BLaER1 treated with 17β-estradiol and CSF1 and Interleukin-3, amounts not matched to agents 10 nM and 100 nM (cell line): Measurements from ENCODE around the gene SZT2.
"Not testable (repeated sequence)": the region's sequence is repeated elsewhere in the genome, so short reads cannot be mapped to it uniquely, and the experiment has no call there.

Experiments used
- H3K27ac ChIP-seq, 11 experiments: shearing (Covaris generic); formaldehyde crosslinking; 2 replicates each; pipeline ENCODE4 v1.8.1; 2022
- H3K27me3 ChIP-seq, 11 experiments: shearing (Covaris generic); formaldehyde crosslinking; 2 replicates each; pipeline ENCODE4 v1.8.1; 2022
- H3K36me3 ChIP-seq, 11 experiments: shearing (Covaris generic); formaldehyde crosslinking; 2 replicates each; pipeline ENCODE4 v1.8.1; 2022
- H3K4me1 ChIP-seq, 10 experiments: shearing (Covaris generic); formaldehyde crosslinking; 2 replicates each; pipeline ENCODE4 v1.8.1; 2022
- H3K4me2 ChIP-seq, 11 experiments: shearing (Covaris generic); formaldehyde crosslinking; 2 replicates each; pipeline ENCODE4 v1.8.1; 2022
- H3K4me3 ChIP-seq, 10 experiments: shearing (Covaris generic); formaldehyde crosslinking; 2 replicates each; pipeline ENCODE4 v1.8.1; 2022
- H3K9ac ChIP-seq, 11 experiments: shearing (Covaris generic); formaldehyde crosslinking; 2 replicates each; pipeline ENCODE4 v1.8.1; 2022
- H3K9me3 ChIP-seq, 11 experiments: shearing (Covaris generic); formaldehyde crosslinking; replicated peaks in 1 of 11; 2 replicates each; pipeline ENCODE4 v1.8.1; 2022
- H4K20me1 ChIP-seq, 11 experiments: shearing (Covaris generic); formaldehyde crosslinking; 2 replicates each; pipeline ENCODE4 v1.8.1; 2022
- Cebpa-rat ChIP-seq, 11 experiments: shearing (Covaris generic); IDR thresholded peaks; 2 replicates each; pipeline ENCODE4 v1.8.1; 2022

Gene SZT2

GRCh38 chr1:43455213-43455889 lies 65.7 kb downstream of the SZT2 start:
- Histone ChIP-seq H3K4me3 (no peak overlapping the region), H3K36me3 (peaks cover 11 to 23% (median 20%) of the 10 kb centered on the region in 11 experiments), H3K27ac (no peak overlapping the region), H3K4me1 (peaks cover 10 to 28% (median 25%) of the 10 kb centered on the region in 10 experiments), H3K27me3 (no peaks in the 10 kb centered on the region), H3K4me2 (peak overlapping the region in 4 of 11 experiments; percentile 76 to 93 (median 82); a peak in 3 of 22 replicates), H3K9me3 (no peaks in the 10 kb centered on the region), H3K9ac (no peak overlapping the region), H4K20me1 (peaks cover 0 to 26% (median 0%) of the 10 kb centered on the region in 11 experiments; a peak in 3 of 22 replicates)
- TF ChIP-seq Cebpa-rat (IDR thresholded peaks at IDR 0.05), result no peak

GRCh38 chr1:43458379-43458778 lies 68.7 kb downstream of the SZT2 start:
- not testable (repeated sequence) for H3K36me3 ChIP-seq, H3K4me3 ChIP-seq, H3K27ac ChIP-seq

GRCh38 chr1:43460988-43461693 lies 71.4 kb downstream of the SZT2 start:
- Histone ChIP-seq H3K4me3 (no peak overlapping the region), H3K9ac (no peak overlapping the region), H3K4me2 (no peak overlapping the region), H4K20me1 (no peaks in the 10 kb centered on the region), H3K27me3 (no peaks in the 10 kb centered on the region), H3K4me1 (peaks cover under 1 to 7% (median 3%) of the 10 kb centered on the region in 10 experiments; a peak in 14 of 20 replicates), H3K27ac (no peak overlapping the region), H3K36me3 (no peaks in the 10 kb centered on the region), H3K9me3 (no peaks in the 10 kb centered on the region)
- TF ChIP-seq Cebpa-rat (IDR thresholded peaks at IDR 0.05), result no peak

More at GRCh38 chr1:43458379-43458778, 68.7 kb downstream of the SZT2 start:
- peaks cover 10 to 15% (median 10%) of the 10 kb centered on the region in 10 experiments for H3K4me1 ChIP-seq
- 0 out of 22 replicates have a peak overlapping the region, but pooled peaks of 1 of the 11 experiments have one; percentile 12 for H3K4me2 ChIP-seq
- H3K9ac ChIP-seq, H3K27me3 ChIP-seq, H3K9me3 ChIP-seq, H4K20me1 ChIP-seq: not testable (repeated sequence)

- Histone ChIP-seq H4K20me1 (no peaks in the 10 kb centered on the region), H3K4me2 (no peak overlapping the region), H3K9me3 (peaks cover 0 to 9% (median 0%) of the 10 kb centered on the region in 11 experiments; a peak in 3 of 22 replicates), H3K27ac (no peak overlapping the region), H3K36me3 (no peaks in the 10 kb centered on the region), H3K4me3 (no peak overlapping the region), H3K27me3 (no peaks in the 10 kb centered on the region), H3K4me1 (peaks cover 7 to 14% (median 10%) of the 10 kb centered on the region in 10 experiments; a peak in 17 of 20 replicates), H3K9ac (no peak overlapping the region)
- no peak for TF ChIP-seq Cebpa-rat (IDR thresholded peaks at IDR 0.05)
These were observed 73.8 kb downstream of the SZT2 start for GRCh38 chr1:43463479-43463878.

- Histone ChIP-seq H3K36me3 (no peaks in the 10 kb centered on the region), H3K4me2 (no peak overlapping the region), H3K27me3 (no peaks in the 10 kb centered on the region), H3K4me1 (peaks cover 7 to 14% (median 10%) of the 10 kb centered on the region in 10 experiments; a peak in 17 of 20 replicates), H4K20me1 (no peaks in the 10 kb centered on the region), H3K4me3 (no peak overlapping the region), H3K9ac (no peak overlapping the region), H3K27ac (no peak overlapping the region), H3K9me3 (peaks cover 0 to 17% (median 0%) of the 10 kb centered on the region in 11 experiments; a peak in 3 of 22 replicates)
- no peak for TF ChIP-seq Cebpa-rat (IDR thresholded peaks at IDR 0.05)
These were observed 75.2 kb downstream of the SZT2 start for GRCh38 chr1:43464681-43465504.

GRCh38 chr1:43465505-43466067 lies 75.9 kb downstream of the SZT2 start:
- Histone ChIP-seq H4K20me1 (no peaks in the 10 kb centered on the region), H3K4me2 (peak overlapping the region in 4 of 11 experiments; percentile 4 to 47 (median 32); a peak in 5 of 22 replicates), H3K27me3 (no peaks in the 10 kb centered on the region), H3K9me3 (peaks cover 0 to 17% (median 0%) of the 10 kb centered on the region in 11 experiments; a peak in 3 of 22 replicates), H3K4me3 (no peak overlapping the region), H3K27ac (no peak overlapping the region), H3K36me3 (no peaks in the 10 kb centered on the region), H3K4me1 (peaks cover 7 to 14% (median 10%) of the 10 kb centered on the region in 10 experiments; a peak in 17 of 20 replicates), H3K9ac (no peak overlapping the region)
- no peak for TF ChIP-seq Cebpa-rat (IDR thresholded peaks at IDR 0.05)

- H3K4me3 ChIP-seq, result no peak overlapping the region
- H3K27ac ChIP-seq, result no peak overlapping the region
- H3K4me1 ChIP-seq, result peaks cover 7 to 14% (median 10%) of the 10 kb centered on the region in 10 experiments; a peak in 17 of 20 replicates
- no peak overlapping the region for H3K9ac ChIP-seq
- no peaks in the 10 kb centered on the region for H3K36me3 ChIP-seq
- H3K27me3 ChIP-seq, result no peaks in the 10 kb centered on the region
- H3K4me2 ChIP-seq, result peak overlapping the region; percentile 1 to 47 (median 31); a peak in 17 of 22 replicates
- H4K20me1 ChIP-seq, result no peaks in the 10 kb centered on the region
- no peak for TF ChIP-seq Cebpa-rat (IDR thresholded peaks at IDR 0.05)
- peaks cover 0 to 17% (median 0%) of the 10 kb centered on the region in 11 experiments; a peak in 3 of 22 replicates for H3K9me3 ChIP-seq
These were observed 76.7 kb downstream of the SZT2 start for GRCh38 chr1:43466403-43466802.

GRCh38 chr1:43468414-43468813 lies 78.7 kb downstream of the SZT2 start:
- no peaks in the 10 kb centered on the region for H3K36me3 ChIP-seq
- no peak overlapping the region for H3K9ac ChIP-seq
- no peak overlapping the region for H3K27ac ChIP-seq
- peaks cover 7 to 25% (median 14%) of the 10 kb centered on the region in 10 experiments; a peak in 19 of 20 replicates for H3K4me1 ChIP-seq
- H3K9me3 ChIP-seq, result peaks cover 0 to 17% (median 0%) of the 10 kb centered on the region in 11 experiments; a peak in 3 of 22 replicates
- no peak for TF ChIP-seq Cebpa-rat (IDR thresholded peaks at IDR 0.05)
- H3K27me3 ChIP-seq, result no peaks in the 10 kb centered on the region
- no peak overlapping the region for H3K4me3 ChIP-seq
- no peak overlapping the region for H3K4me2 ChIP-seq
- H4K20me1 ChIP-seq, result no peaks in the 10 kb centered on the region
